GM12878 (cell line): ENCODE data around the gene GINS2. TPM values are rescaled to one million over a fixed set of nuclear protein-coding genes. Genes with fewer than 3 reads are reported as not detected.

Source experiments
- ATAC-seq: fragments of 200-7000 bp; cut with Tn5 transposase; 3 replicates; pipeline ENCODE4 v1.9.1; 2020; ENCODE audit warnings: mild to moderate bottlenecking, moderate library complexity
- BruUV-seq: library from RNA; stranded (reverse); fragments of 400-500 nt; replicated peaks from 2 replicates; lab custom pipeline; 2021; lab: Mats Ljungman, UMichigan
- CTCF ChIA-PET: fragments of 300-600 bp; sonication (Branson Sonifier 250); formaldehyde crosslinking; extraction: SDS; loops from one replicate; lab custom pipeline; 2021; ENCODE audit warnings: inconsistent platforms; lab: Yijun Ruan, JAX
- POLR2A ChIA-PET: fragments of 350-600 bp; formaldehyde crosslinking; extraction: SDS; loops from one replicate; lab custom pipeline; 2021; ENCODE audit warnings: inconsistent platforms; lab: Charles Lee
- RAD21 ChIA-PET: fragments of 300-600 bp; sonication (Branson Sonifier 250); formaldehyde crosslinking; loops from one replicate; lab custom pipeline; 2023; ENCODE audit warnings: antibody characterized with exemption; ENCODE audit not compliant: unreplicated experiment; lab: Charles Lee
- SMC1A ChIA-PET: fragments of 300-600 bp; sonication (Branson Sonifier 250); formaldehyde crosslinking; loops from one replicate; lab custom pipeline; 2023; ENCODE audit not compliant: unreplicated experiment, uncharacterized antibody; lab: Charles Lee
- DNase-seq: peaks from one replicate; pipeline ENCODE4 v3.0.0-alpha.2; 2011; ENCODE audit warnings: low read depth, low spot score
- FAIRE-seq: peaks from 3 replicates; lab custom pipeline; 2011; peaks lifted over from hg19 to GRCh38; lab: Jason Lieb, UNC
- H2AFZ ChIP-seq: 2 replicates; pipeline ENCODE4 v1.6.0; 2011; ENCODE audit warnings: low read depth, low read length, control low read depth; ENCODE audit not compliant: control insufficient read depth
- H3K27ac ChIP-seq: 2 replicates; pipeline ENCODE4 v1.5.1; 2011; ENCODE audit warnings: control low read depth; ENCODE audit not compliant: control insufficient read depth, insufficient read depth
- H3K27me3 ChIP-seq, 2 experiments: replicated peaks in 1 of 2; 2 replicates each; pipeline versions ENCODE4 v1.6.0 to v1.6.1; 2011; ENCODE audit warnings: low read length in 1 of 2; ENCODE audit not compliant: control insufficient read depth in 2 of 2, insufficient read depth in 2 of 2
- H3K36me3 ChIP-seq, 2 experiments: 2 replicates each; pipeline ENCODE4 v1.5.1; 2011; ENCODE audit warnings: low read length in 1 of 2; ENCODE audit not compliant: control insufficient read depth in 2 of 2, insufficient read depth in 2 of 2
- H3K4me1 ChIP-seq: 2 replicates; pipeline ENCODE4 v1.6.1; 2011; ENCODE audit warnings: mild to moderate bottlenecking, low read length, moderate library complexity, mixed read lengths; ENCODE audit not compliant: control insufficient read depth, insufficient read depth
- H3K4me2 ChIP-seq: 2 replicates; pipeline ENCODE4 v1.6.0; 2011; ENCODE audit warnings: control low read depth; ENCODE audit not compliant: control insufficient read depth, insufficient read depth
- H3K4me3 ChIP-seq: fragments of 200-600 bp; sonication (generic); 2 replicates; pipeline ENCODE4 v1.5.1; 2016
- H3K79me2 ChIP-seq: 2 replicates; pipeline ENCODE4 v1.6.0; 2011; ENCODE audit warnings: low read length; ENCODE audit not compliant: control insufficient read depth, insufficient read depth
- H3K9ac ChIP-seq: 2 replicates; pipeline ENCODE4 v1.8.0; 2011; ENCODE audit warnings: low read length, control low read depth, mixed read lengths; ENCODE audit not compliant: control insufficient read depth, insufficient read depth
- H3K9me3 ChIP-seq: replicated peaks from 3 replicates; pipeline ENCODE4 v1.5.1; 2011; ENCODE audit warnings: mild to moderate bottlenecking, low read length; ENCODE audit not compliant: control insufficient read depth, insufficient read depth
- H4K20me1 ChIP-seq: 2 replicates; pipeline ENCODE4 v1.6.0; 2011; ENCODE audit not compliant: control insufficient read depth, insufficient read depth
- CHD2 ChIP-seq: IDR thresholded peaks from 2 replicates; pipeline ENCODE4 v1.6.1; 2011; ENCODE audit warnings: low read depth, low read length, improper control_type of control experiment, borderline replicate concordance
- E2F8 ChIP-seq: fragments of 450-650 bp; IDR thresholded peaks from 2 replicates; pipeline ENCODE4 v1.6.1; 2018; ENCODE audit warnings: mild to moderate bottlenecking, low read depth, moderate library complexity; ENCODE audit not compliant: partially characterized antibody
- EED ChIP-seq: sonication (generic); IDR thresholded peaks from 2 replicates; pipeline ENCODE4 v1.6.1; 2016; ENCODE audit warnings: antibody characterized with exemption, low read depth
- HCFC1 ChIP-seq: fragments of 150-350 bp; IDR thresholded peaks from 2 replicates; pipeline ENCODE4 v1.6.1; 2014; ENCODE audit warnings: low read length
- MTA2 ChIP-seq: fragments of 450-650 bp; IDR thresholded peaks from 2 replicates; pipeline ENCODE4 v1.6.1; 2016; ENCODE audit warnings: low read depth, mild to moderate bottlenecking, moderate library complexity
- NR2F1 ChIP-seq: fragments of 450-650 bp; conservative IDR thresholded peaks from 2 replicates; pipeline ENCODE4 v1.6.1; 2017; ENCODE audit warnings: mild to moderate bottlenecking
- NRF1 ChIP-seq: conservative IDR thresholded peaks from 2 replicates; pipeline ENCODE4 v1.6.1; 2011; ENCODE audit warnings: mild to moderate bottlenecking, low read depth, low read length, improper control_type of control experiment
- PAX8 ChIP-seq: fragments of 450-650 bp; IDR thresholded peaks from 2 replicates; pipeline ENCODE4 v1.6.1; 2017; ENCODE audit warnings: mild to moderate bottlenecking, moderate library complexity
- PKNOX1 ChIP-seq: fragments of 450-650 bp; IDR thresholded peaks from 2 replicates; pipeline ENCODE4 v1.6.1; 2016; ENCODE audit warnings: mild to moderate bottlenecking
- POU2F2 ChIP-seq: IDR thresholded peaks from 3 replicates; pipeline ENCODE4 v1.6.1; 2011; ENCODE audit warnings: low read depth, mild to moderate bottlenecking, low read length, borderline replicate concordance
- RAD21 ChIP-seq: IDR thresholded peaks from 2 replicates; pipeline ENCODE4 v1.6.1; 2011; ENCODE audit warnings: mild to moderate bottlenecking, low read depth, low read length, moderate library complexity; ENCODE audit not compliant: insufficient read depth
- RB1 ChIP-seq: fragments of 450-650 bp; formaldehyde crosslinking; IDR thresholded peaks from 2 replicates; pipeline ENCODE4 v1.6.1; 2017; ENCODE audit warnings: mild to moderate bottlenecking, borderline replicate concordance
- SMAD1 ChIP-seq: fragments of 450-650 bp; IDR thresholded peaks from 2 replicates; pipeline ENCODE4 v1.6.1; 2018; ENCODE audit warnings: mild to moderate bottlenecking, low read depth; ENCODE audit not compliant: partially characterized antibody
- SREBF1 ChIP-seq: IDR thresholded peaks from 2 replicates; pipeline ENCODE4 v1.6.1; 2012; ENCODE audit warnings: mild to moderate bottlenecking, low read length
- SUZ12 ChIP-seq: fragments of 200-600 bp; sonication (generic); IDR thresholded peaks from one replicate; pipeline ENCODE4 v1.6.1; 2018; ENCODE audit warnings: antibody characterized with exemption, mild to moderate bottlenecking; ENCODE audit not compliant: unreplicated experiment
- TCF3 ChIP-seq: IDR thresholded peaks from 2 replicates; pipeline ENCODE4 v1.6.1; 2012; ENCODE audit warnings: low read depth, mild to moderate bottlenecking, low read length, borderline replicate concordance; ENCODE audit not compliant: insufficient read depth
- in situ Hi-C: fragments of 300-500 bp; cut with MboI; formaldehyde crosslinking; loops from 9 replicates; pipeline ENCODE4 v1.14.3; 2018; ENCODE audit warnings: mixed read lengths
- intact Hi-C: fragments of 100-400 bp; cut with micrococcal nuclease; formaldehyde crosslinking; loops from one replicate; pipeline ENCODE4 v1.14.2; 2022; ENCODE audit not compliant: unreplicated experiment
- polyA plus RNA-seq, 11 experiments: library from polyadenylated mRNA; depleted of rRNA in 4 of 11; unstranded in 6 of 11; stranded (reverse) in 5 of 11; fragments of >200 nt; fragmentation: Nextera tagmentation in 4 of 11; fragmentation: Illumina TruSeq in 1 of 11; extraction: Ambion mirVana in 4 of 11; extraction: Trizol in 1 of 11; gene quantifications; 1 replicate in 1 of 11; 2 replicates in 10 of 11; pipeline versions ENCODE4 v1.2.1 to v1.2.3, GENCODE V29; 2011 to 2016; ENCODE audit warnings: inconsistent platforms in 2 of 11, missing spikeins in 2 of 11, low read depth in 1 of 11
- total RNA-seq, 4 experiments: library from RNA; depleted of rRNA in 3 of 4; stranded (reverse); fragments of >200 nt in 3 of 4; fragmentation: Illumina TruSeq in 1 of 4; extraction: Trizol in 1 of 4; gene quantifications; 2 replicates each; pipeline versions ENCODE4 v1.2.1 to v1.2.3, GENCODE V29; 2013 to 2021

The GINS2 gene
- total and polyA plus RNA-seq, 10 of the 15 experiments (the other 5 are each of a cell fraction or from before 2014, with no cell fraction given): 42.7 to 90.8 (median 57.0) TPM

GRCh38 chr16:85683363-85683762 is 5.4 kb downstream of the GINS2 start:
- TF ChIP-seq E2F8 (no peak), NRF1 (no peak), SUZ12 (no peak), PKNOX1 (no peak), TCF3 (no peak), SREBF1 (no peak), POU2F2 (no peak), RB1 (no peak), MTA2 (no peak), CHD2 (no peak), NR2F1 (no peak), EED (no peak), HCFC1 (no peak), PAX8 (no peak), SMAD1 (no peak), RAD21 (no peak)
- no peak overlapping the region for H3K4me2 ChIP-seq
- in situ Hi-C loops: no loop called here
- H3K36me3 ChIP-seq: peaks cover 14 to 15% of the 10 kb centered on the region in 2 experiments; a peak in 3 of 4 replicates
- intact Hi-C loops: no loop called here
- no TSS peak for BruUV-seq
- H3K4me3 ChIP-seq: no peak overlapping the region
- H3K27me3 ChIP-seq: no peaks in the 10 kb centered on the region
- peaks cover 28% of the 10 kb centered on the region for H3K4me1 ChIP-seq
- no peaks in the 10 kb centered on the region for H4K20me1 ChIP-seq
- ChIA-PET SMC1A (interaction anchor here (0.9 to 1.6 kb wide), 4 partner anchors 8 to 64 kb away, joined by 3 to 5 read pairs (median 4); no protein-coding TSS in a partner anchor), POLR2A (interaction anchor here (1.2 kb wide), 1 partner anchor 63 kb away, joined by 3 read pairs; no protein-coding TSS in a partner anchor), CTCF (interaction anchor here (1.3 to 5.6 kb wide), 6 partner anchors 9 to 67 kb away, joined by 3 to 31 read pairs (median 11); no protein-coding TSS in a partner anchor), RAD21 (interaction anchor here (0.6 to 1.3 kb wide), 2 partner anchors 57 to 236 kb away, joined by 3 read pairs; no protein-coding TSS in a partner anchor)
- H3K79me2 ChIP-seq: peaks cover 33% of the 10 kb centered on the region
- no peak overlapping the region for H3K27ac ChIP-seq
- no peak overlapping the region for H2AFZ ChIP-seq
- no peak for DNase-seq
- FAIRE-seq: no peak
- H3K9me3 ChIP-seq: no peaks in the 10 kb centered on the region
- no peak for ATAC-seq
- no peak overlapping the region for H3K9ac ChIP-seq
